K562 (cell line): ENCODE measurements around the gene DDX5. TPM values are rescaled to one million over a fixed set of nuclear protein-coding genes. Genes with fewer than 3 reads are reported as not detected.

Experiments used
- C11orf30 ChIP-seq: fragments of 450-650 bp; IDR thresholded peaks from 2 replicates; pipeline ENCODE4 v1.6.1; 2016; ENCODE audit warnings: low read depth, mild to moderate bottlenecking
- COPS2 ChIP-seq: fragments of 450-650 bp; conservative IDR thresholded peaks from 2 replicates; pipeline ENCODE4 v1.6.1; 2016; ENCODE audit warnings: mild to moderate bottlenecking, moderate library complexity
- ETS2 ChIP-seq: IDR thresholded peaks from 2 replicates; pipeline ENCODE4 v1.6.1; 2016; ENCODE audit warnings: borderline replicate concordance, missing genetic modification characterization, mild to moderate bottlenecking, moderate library complexity, missing compliant biosample characterization; ENCODE audit not compliant: poor library complexity, severe bottlenecking
- FIP1L1 ChIP-seq: fragments of 200-400 bp; formaldehyde crosslinking; IDR thresholded peaks from 2 replicates; pipeline ENCODE4 v1.6.1; 2018; ENCODE audit warnings: mild to moderate bottlenecking, low read depth, low read length; ENCODE audit not compliant: poor library complexity, severe bottlenecking
- HDAC6 ChIP-seq: IDR thresholded peaks from 2 replicates; pipeline ENCODE4 v1.6.1; 2012; ENCODE audit warnings: low read depth, mild to moderate bottlenecking, control low read depth, inconsistent platforms, low read length, moderate library complexity
- HLTF ChIP-seq: fragments of 450-650 bp; IDR thresholded peaks from 2 replicates; pipeline ENCODE4 v1.6.1; 2016
- HNRNPK ChIP-seq: fragments of 200-400 bp; formaldehyde crosslinking; IDR thresholded peaks from one replicate; pipeline ENCODE4 v1.6.1; 2018; ENCODE audit warnings: mild to moderate bottlenecking, low read depth, low read length; ENCODE audit not compliant: poor library complexity, severe bottlenecking
- KAT8 ChIP-seq: fragments of 450-650 bp; IDR thresholded peaks from 2 replicates; pipeline ENCODE4 v1.6.1; 2016; ENCODE audit warnings: low read depth, mild to moderate bottlenecking
- L3MBTL2 ChIP-seq: fragments of 450-650 bp; IDR thresholded peaks from 2 replicates; pipeline ENCODE4 v1.6.1; 2016; ENCODE audit warnings: mild to moderate bottlenecking, moderate library complexity
- MAFF ChIP-seq: IDR thresholded peaks from 2 replicates; pipeline ENCODE4 v1.6.1; 2012; ENCODE audit warnings: low read length, improper control_type of control experiment
- NCOA2 ChIP-seq, 2 experiments: fragments of 450-650 bp; IDR thresholded peaks; 2 replicates each; pipeline ENCODE4 v1.6.1; 2018; ENCODE audit warnings: mild to moderate bottlenecking in 2 of 2, moderate library complexity in 1 of 2; ENCODE audit not compliant: partially characterized antibody in 2 of 2
- NR1H2 ChIP-seq: sonication (generic); formaldehyde crosslinking; IDR thresholded peaks from 2 replicates; pipeline ENCODE4 v1.4.0; 2020; ENCODE audit warnings: mild to moderate bottlenecking, missing genetic modification reagents
- RBM15 ChIP-seq: fragments of 200-400 bp; formaldehyde crosslinking; IDR thresholded peaks from 2 replicates; pipeline ENCODE4 v1.6.1; 2018; ENCODE audit warnings: mild to moderate bottlenecking, low read length, moderate library complexity; ENCODE audit not compliant: insufficient read depth
- SIX5 ChIP-seq, 2 experiments: IDR thresholded peaks; 2 replicates each; pipeline ENCODE4 v1.6.1; 2011; ENCODE audit warnings: low read length in 2 of 2, borderline replicate concordance in 1 of 2, low read depth in 1 of 2, mild to moderate bottlenecking in 1 of 2, moderate library complexity in 1 of 2; ENCODE audit not compliant: insufficient read depth in 1 of 2
- SMARCA4 ChIP-seq: fragments of 450-650 bp; IDR thresholded peaks from 2 replicates; pipeline ENCODE4 v1.6.1; 2016
- SMARCA5 ChIP-seq: fragments of 450-650 bp; IDR thresholded peaks from 2 replicates; pipeline ENCODE4 v1.6.1; 2016
- TEAD4 ChIP-seq, 2 experiments: sonication (generic) in 1 of 2; formaldehyde crosslinking in 1 of 2; IDR thresholded peaks; 2 replicates each; pipeline versions ENCODE4 v1.6.1 to v1.8.0; 2012 to 2022; ENCODE audit warnings: borderline replicate concordance in 1 of 2, inconsistent platforms in 1 of 2, low read length in 1 of 2, mild to moderate bottlenecking in 1 of 2, missing genetic modification reagents in 1 of 2
- TRIM24 ChIP-seq, 2 experiments: fragments of 450-650 bp; IDR thresholded peaks; 2 replicates each; pipeline ENCODE4 v1.6.1; 2016
- TSC22D4 ChIP-seq: fragments of 450-650 bp; IDR thresholded peaks from 2 replicates; pipeline ENCODE4 v1.6.1; 2016; ENCODE audit warnings: missing genetic modification characterization, missing biosample characterization, control low read depth
- U2AF2 ChIP-seq: fragments of 200-400 bp; formaldehyde crosslinking; optimal IDR thresholded peaks from 2 replicates; pipeline ENCODE3; 2017; ENCODE audit warnings: low read depth, mild to moderate bottlenecking, low read length
- ZZZ3 ChIP-seq: fragments of 450-650 bp; IDR thresholded peaks from 2 replicates; pipeline ENCODE4 v1.6.1; 2016; ENCODE audit warnings: antibody characterized with exemption, mild to moderate bottlenecking, moderate library complexity
- polyA plus RNA-seq, 8 experiments: library from polyadenylated mRNA; depleted of rRNA in 4 of 8; stranded (reverse) in 5 of 8; unstranded in 3 of 8; fragments of >200 nt; fragmentation: Nextera tagmentation in 2 of 8; fragmentation: Illumina TruSeq in 1 of 8; extraction: Ambion mirVana in 2 of 8; extraction: Trizol in 1 of 8; gene quantifications; 2 replicates each; pipeline versions ENCODE4 v1.2.1 to v1.2.3, GENCODE V29; 2011 to 2014; ENCODE audit warnings: inconsistent platforms in 1 of 8, missing spikeins in 1 of 8
- total RNA-seq, 7 experiments: library from RNA; depleted of rRNA in 6 of 7; stranded (reverse); fragments of >200 nt in 6 of 7; fragmentation: Illumina TruSeq in 2 of 7; extraction: Trizol in 2 of 7; gene quantifications; 2 replicates each; pipeline versions ENCODE4 v1.2.1 to v1.2.3, GENCODE V29; 2011 to 2021; ENCODE audit warnings: low replicate concordance in 1 of 7
- TF ChIP-seq, protein P1 (sequence below): fragments of 450-650 bp; IDR thresholded peaks from 2 replicates; pipeline ENCODE4 v1.6.1; 2018; ENCODE audit not compliant: partially characterized antibody
- TF ChIP-seq, protein P2 (sequence below): fragments of 450-650 bp; formaldehyde crosslinking; IDR thresholded peaks from 2 replicates; pipeline ENCODE4 v1.4.0; 2020; ENCODE audit warnings: mild to moderate bottlenecking, mixed read lengths

DDX5 gene
- total and polyA plus RNA-seq, 9 of the 15 experiments (the other 6 are each of a cell fraction or from before 2014, with no cell fraction given) = 306 to 1,639 (median 604) TPM

DNA sequence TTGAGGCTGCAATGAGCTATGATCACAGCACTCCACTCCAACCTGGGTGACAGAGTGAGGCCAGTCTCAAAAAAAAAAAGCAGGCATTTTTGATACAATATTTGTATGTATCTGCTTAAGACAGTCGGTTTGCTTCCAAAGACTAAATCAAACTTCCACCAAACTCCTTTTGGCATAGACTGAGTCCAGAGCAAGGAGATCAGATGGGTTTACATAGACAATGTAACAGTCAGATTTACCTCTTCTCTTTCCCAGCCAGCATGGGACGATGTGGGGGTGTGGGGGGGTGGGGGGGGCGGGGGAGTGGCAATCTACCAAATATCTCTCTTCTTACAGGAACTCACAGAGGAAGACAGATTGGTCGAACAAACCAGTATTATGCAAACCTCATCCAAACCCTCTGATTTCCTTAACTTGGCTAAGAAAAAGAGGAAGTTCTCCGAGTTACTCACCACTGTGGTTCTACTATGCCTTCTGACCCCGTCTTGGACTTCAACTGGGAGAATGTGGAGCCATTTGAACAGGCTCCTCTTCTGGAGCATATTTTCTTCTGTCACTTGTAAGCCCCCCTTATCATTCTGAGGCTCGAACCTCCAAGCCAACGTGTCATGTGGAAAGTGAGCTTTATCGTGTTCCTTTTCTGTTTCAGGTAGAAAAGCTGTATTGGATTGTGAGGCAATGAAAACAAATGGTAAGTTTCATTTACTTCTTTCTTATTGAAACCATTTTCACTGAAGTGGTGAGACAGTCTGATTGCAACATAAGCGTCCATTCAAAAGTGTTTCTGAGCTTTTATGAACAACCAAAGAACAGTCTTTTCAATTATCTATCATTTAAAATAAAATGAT, 57.2 kb downstream of the DDX5 start, which contains the start of gene MILR1 (continued):
- TF ChIP-seq, protein P1, sequence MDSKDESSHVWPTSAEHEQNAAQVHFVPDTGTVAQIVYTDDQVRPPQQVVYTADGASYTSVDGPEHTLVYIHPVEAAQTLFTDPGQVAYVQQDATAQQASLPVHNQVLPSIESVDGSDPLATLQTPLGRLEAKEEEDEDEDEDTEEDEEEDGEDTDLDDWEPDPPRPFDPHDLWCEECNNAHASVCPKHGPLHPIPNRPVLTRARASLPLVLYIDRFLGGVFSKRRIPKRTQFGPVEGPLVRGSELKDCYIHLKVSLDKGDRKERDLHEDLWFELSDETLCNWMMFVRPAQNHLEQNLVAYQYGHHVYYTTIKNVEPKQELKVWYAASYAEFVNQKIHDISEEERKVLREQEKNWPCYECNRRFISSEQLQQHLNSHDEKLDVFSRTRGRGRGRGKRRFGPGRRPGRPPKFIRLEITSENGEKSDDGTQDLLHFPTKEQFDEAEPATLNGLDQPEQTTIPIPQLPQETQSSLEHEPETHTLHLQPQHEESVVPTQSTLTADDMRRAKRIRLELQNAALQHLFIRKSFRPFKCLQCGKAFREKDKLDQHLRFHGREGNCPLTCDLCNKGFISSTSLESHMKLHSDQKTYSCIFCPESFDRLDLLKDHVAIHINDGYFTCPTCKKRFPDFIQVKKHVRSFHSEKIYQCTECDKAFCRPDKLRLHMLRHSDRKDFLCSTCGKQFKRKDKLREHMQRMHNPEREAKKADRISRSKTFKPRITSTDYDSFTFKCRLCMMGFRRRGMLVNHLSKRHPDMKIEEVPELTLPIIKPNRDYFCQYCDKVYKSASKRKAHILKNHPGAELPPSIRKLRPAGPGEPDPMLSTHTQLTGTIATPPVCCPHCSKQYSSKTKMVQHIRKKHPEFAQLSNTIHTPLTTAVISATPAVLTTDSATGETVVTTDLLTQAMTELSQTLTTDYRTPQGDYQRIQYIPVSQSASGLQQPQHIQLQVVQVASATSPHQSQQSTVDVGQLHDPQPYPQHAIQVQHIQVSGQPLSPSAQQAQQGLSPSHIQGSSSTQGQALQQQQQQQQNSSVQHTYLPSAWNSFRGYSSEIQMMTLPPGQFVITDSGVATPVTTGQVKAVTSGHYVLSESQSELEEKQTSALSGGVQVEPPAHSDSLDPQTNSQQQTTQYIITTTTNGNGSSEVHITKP = no peak
- TF ChIP-seq TEAD4 (IDR thresholded peaks at IDR 0.05; ENCODE audit: low read length) = peak; percentile 55
- no peak for TF ChIP-seq TEAD4 (CRISPR knock-in tag; IDR thresholded peaks at IDR 0.05; ENCODE audit: borderline replicate concordance)
- TF ChIP-seq TSC22D4 (tag) = no peak
- no peak for TF ChIP-seq FIP1L1
- TF ChIP-seq, protein P2, sequence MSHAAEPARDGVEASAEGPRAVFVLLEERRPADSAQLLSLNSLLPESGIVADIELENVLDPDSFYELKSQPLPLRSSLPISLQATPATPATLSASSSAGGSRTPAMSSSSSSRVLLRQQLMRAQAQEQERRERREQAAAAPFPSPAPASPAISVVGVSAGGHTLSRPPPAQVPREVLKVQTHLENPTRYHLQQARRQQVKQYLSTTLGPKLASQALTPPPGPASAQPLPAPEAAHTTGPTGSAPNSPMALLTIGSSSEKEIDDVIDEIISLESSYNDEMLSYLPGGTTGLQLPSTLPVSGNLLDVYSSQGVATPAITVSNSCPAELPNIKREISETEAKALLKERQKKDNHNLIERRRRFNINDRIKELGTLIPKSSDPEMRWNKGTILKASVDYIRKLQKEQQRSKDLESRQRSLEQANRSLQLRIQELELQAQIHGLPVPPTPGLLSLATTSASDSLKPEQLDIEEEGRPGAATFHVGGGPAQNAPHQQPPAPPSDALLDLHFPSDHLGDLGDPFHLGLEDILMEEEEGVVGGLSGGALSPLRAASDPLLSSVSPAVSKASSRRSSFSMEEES (CRISPR knock-in tag) = no peak
- TF ChIP-seq ETS2 (tag) = no peak
- no peak for TF ChIP-seq C11orf30
- TF ChIP-seq HLTF = no peak
- TF ChIP-seq SMARCA4 = peak; percentile 89
- TF ChIP-seq NR1H2 (CRISPR knock-in tag) = no peak
- no peak for TF ChIP-seq NCOA2 (IDR thresholded peaks at IDR 0.05; ENCODE audit: partially characterized antibody in 2 of 2)
- no peak for TF ChIP-seq MAFF
- no peak for TF ChIP-seq HNRNPK
- no peak for TF ChIP-seq COPS2
- TF ChIP-seq ZZZ3 = no peak
- 0 out of 4 replicates have a peak, but pooled peaks of 1 of the 2 experiments have one; percentile 49 for TF ChIP-seq TRIM24 (IDR thresholded peaks at IDR 0.05)
- no peak for TF ChIP-seq SMARCA5
- TF ChIP-seq U2AF2 = no peak
- TF ChIP-seq KAT8 = no peak
- TF ChIP-seq L3MBTL2 = peak; percentile 48
- no peak for TF ChIP-seq HDAC6
- no peak for TF ChIP-seq RBM15
- TF ChIP-seq SIX5 (IDR thresholded peaks at IDR 0.05; ENCODE audit: borderline replicate concordance in 1 of 2, insufficient read depth in 1 of 2, low read depth in 1 of 2, low read length in 2 of 2) = no peak
